Sigmoid colon (tissue), 7 donors: Measurements from ENCODE around the gene GRID1. TPM values are rescaled to one million over a fixed set of nuclear protein-coding genes. Genes with fewer than 3 reads are reported as not detected.
A peak's percentile ranks its signal among the peaks of the same experiment; 100 is the strongest.

Source experiments
- DNase-seq: peaks from one replicate; pipeline ENCODE4 v3.0.0-alpha.2; 2019
- H3K27ac ChIP-seq, 4 donors: fragments of 200-600 bp; sonication (generic); one replicate each; pipeline ENCODE4 v1.5.1; 2016 to 2019; ENCODE audit warnings: mild to moderate bottlenecking in 1 of 4
- H3K27me3 ChIP-seq, 3 donors: fragments of 200-600 bp; sonication (generic); one replicate each; pipeline ENCODE4 v1.5.1; 2019; ENCODE audit warnings: mild to moderate bottlenecking in 1 of 3
- H3K36me3 ChIP-seq, 4 donors: fragments of 200-600 bp; sonication (generic); one replicate each; pipeline ENCODE4 v1.5.1; 2016 to 2019
- H3K4me1 ChIP-seq, 4 donors: fragments of 200-600 bp; sonication (generic); one replicate each; pipeline ENCODE4 v1.5.1; 2017 to 2019
- H3K4me3 ChIP-seq, 4 donors: fragments of 200-600 bp; sonication (generic); one replicate each; pipeline ENCODE4 v1.5.1; 2017 to 2019; ENCODE audit warnings: mild to moderate bottlenecking in 2 of 4, moderate library complexity in 1 of 4
- H3K9me3 ChIP-seq, 4 donors: fragments of 200-600 bp in 3 of 4; sonication (generic) in 3 of 4; one replicate each; pipeline versions ENCODE4 v1.5.1 to v1.6.1; 2013 to 2019
- EP300 ChIP-seq, 4 donors: sonication (generic); formaldehyde crosslinking; IDR thresholded peaks; one replicate each; pipeline ENCODE4 v1.6.1; 2017; ENCODE audit warnings: antibody characterized with exemption in 4 of 4
- POLR2A ChIP-seq, 2 donors: fragments of 450-650 bp; IDR thresholded peaks; one replicate each; pipeline ENCODE4 v1.6.1; 2016; ENCODE audit warnings: antibody characterized with exemption in 2 of 2, mild to moderate bottlenecking in 2 of 2, moderate library complexity in 2 of 2
- POLR2AphosphoS5 ChIP-seq, 4 donors: sonication (generic); formaldehyde crosslinking; IDR thresholded peaks; one replicate each; pipeline ENCODE4 v1.6.1; 2017; ENCODE audit warnings: antibody characterized with exemption in 4 of 4
- WGBS, 2 donors: extraction: QIAGEN DNeasy Blood & Tissue Kit; methylation state at CpG; one replicate each; pipeline ENCODE4 v1.1.7; 2013; 5-methylcytosine and 5-hydroxymethylcytosine counted together
- intact Hi-C: fragments of 100-400 bp; cut with DNase I; formaldehyde crosslinking; loops from one replicate; pipeline ENCODE4 v1.15.1; 2023
- polyA plus RNA-seq, 3 donors: library from polyadenylated mRNA; stranded (reverse); fragments of 200-250 nt; gene quantifications; one replicate each; pipeline ENCODE4 v1.2.3, GENCODE V29; 2013
- total RNA-seq, 4 donors: library from RNA; depleted of rRNA; stranded (reverse); fragments of >200 nt; gene quantifications; one replicate each; pipeline ENCODE4 v1.1.0, GENCODE V29; 2016
- TF ChIP-seq, protein P1 (sequence below), 4 experiments: fragments of 450-650 bp in 3 of 4; fragments of 200-600 bp in 1 of 4; IDR thresholded peaks; one replicate each; pipeline ENCODE4 v1.5.1; 2016 to 2019; ENCODE audit warnings: antibody characterized with exemption in 4 of 4, mild to moderate bottlenecking in 3 of 4, moderate library complexity in 2 of 4
- donor health status: healthy with polysubstance abuse.
- donor health status: Bipolar disorder and iron deficiency.
- donor health status: healthy.

Gene GRID1
- total and polyA plus RNA-seq, 7 donors, result 0.66 to 4.7 (median 1.1) TPM; not detected in 2

DNA sequence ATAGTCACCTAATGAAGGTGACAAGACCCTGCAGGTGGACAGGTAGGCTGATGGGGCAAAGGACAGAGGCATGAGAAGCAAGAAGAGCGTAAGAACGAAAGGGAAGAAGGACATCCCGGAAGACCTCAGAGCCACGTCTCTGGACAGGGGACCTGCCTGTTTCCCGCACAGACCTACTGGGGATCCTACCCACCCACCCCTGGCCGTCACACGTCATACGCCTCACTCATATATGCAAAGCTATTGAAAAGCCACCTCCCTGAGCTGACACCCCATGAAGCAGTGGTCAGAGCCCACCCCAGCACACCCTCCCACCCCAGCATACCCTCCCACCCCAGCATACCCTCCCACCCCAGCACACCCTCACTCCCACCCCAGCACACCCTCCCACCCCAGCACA, 140.6 kb downstream of the GRID1 start:
- Histone ChIP-seq H3K27ac (peak overlapping the region in 1 of 4 donors; percentile 65), H3K4me1 (peaks cover 0 to 27% (median 11%) of the 10 kb centered on the region in 4 donors), H3K27me3 (no peaks in the 10 kb centered on the region), H3K9me3 (no peaks in the 10 kb centered on the region), H3K4me3 (no peak overlapping the region), H3K36me3 (no peaks in the 10 kb centered on the region)
- TF ChIP-seq, protein P1, sequence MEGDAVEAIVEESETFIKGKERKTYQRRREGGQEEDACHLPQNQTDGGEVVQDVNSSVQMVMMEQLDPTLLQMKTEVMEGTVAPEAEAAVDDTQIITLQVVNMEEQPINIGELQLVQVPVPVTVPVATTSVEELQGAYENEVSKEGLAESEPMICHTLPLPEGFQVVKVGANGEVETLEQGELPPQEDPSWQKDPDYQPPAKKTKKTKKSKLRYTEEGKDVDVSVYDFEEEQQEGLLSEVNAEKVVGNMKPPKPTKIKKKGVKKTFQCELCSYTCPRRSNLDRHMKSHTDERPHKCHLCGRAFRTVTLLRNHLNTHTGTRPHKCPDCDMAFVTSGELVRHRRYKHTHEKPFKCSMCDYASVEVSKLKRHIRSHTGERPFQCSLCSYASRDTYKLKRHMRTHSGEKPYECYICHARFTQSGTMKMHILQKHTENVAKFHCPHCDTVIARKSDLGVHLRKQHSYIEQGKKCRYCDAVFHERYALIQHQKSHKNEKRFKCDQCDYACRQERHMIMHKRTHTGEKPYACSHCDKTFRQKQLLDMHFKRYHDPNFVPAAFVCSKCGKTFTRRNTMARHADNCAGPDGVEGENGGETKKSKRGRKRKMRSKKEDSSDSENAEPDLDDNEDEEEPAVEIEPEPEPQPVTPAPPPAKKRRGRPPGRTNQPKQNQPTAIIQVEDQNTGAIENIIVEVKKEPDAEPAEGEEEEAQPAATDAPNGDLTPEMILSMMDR (IDR thresholded peaks at IDR 0.05), result no peak
- TF ChIP-seq POLR2A (IDR thresholded peaks at IDR 0.05) (no peak), POLR2AphosphoS5 (IDR thresholded peaks at IDR 0.05) (no peak), EP300 (IDR thresholded peaks at IDR 0.05) (no peak)
- intact Hi-C loops, result no loop called here
- no peak for DNase-seq
- WGBS, 2 donors, result 90 to 91% methylated on average over 8 of the region's 8 CpGs

GRCh38 chr10:86225103-86225782, 141.4 kb downstream of the GRID1 start:
- DNase-seq, result no peak
- no peak for TF ChIP-seq POLR2A (IDR thresholded peaks at IDR 0.05)
- TF ChIP-seq POLR2AphosphoS5 (IDR thresholded peaks at IDR 0.05), result no peak
- no peaks in the 10 kb centered on the region for H3K27me3 ChIP-seq
- H3K4me3 ChIP-seq, result no peak overlapping the region
- no peaks in the 10 kb centered on the region for H3K9me3 ChIP-seq
- WGBS, 2 donors, result 58 to 60% methylated on average over 10 of the region's 10 CpGs
- H3K27ac ChIP-seq, result peak overlapping the region in 1 of 4 donors; percentile 65
- no peaks in the 10 kb centered on the region for H3K36me3 ChIP-seq
- intact Hi-C loops, result no loop called here
- H3K4me1 ChIP-seq, result peaks cover 0 to 27% (median 11%) of the 10 kb centered on the region in 4 donors

GRCh38 chr10:86224354-86225102, 142.1 kb downstream of the GRID1 start:
- no peak for TF ChIP-seq EP300 (IDR thresholded peaks at IDR 0.05)
- no peak for TF ChIP-seq POLR2AphosphoS5 (IDR thresholded peaks at IDR 0.05)
- TF ChIP-seq POLR2A (IDR thresholded peaks at IDR 0.05), result no peak
- TF ChIP-seq, protein P1 (IDR thresholded peaks at IDR 0.05), result no peak
- Histone ChIP-seq H3K27ac (peak overlapping the region in 1 of 4 donors; percentile 65), H3K9me3 (no peaks in the 10 kb centered on the region), H3K27me3 (no peaks in the 10 kb centered on the region), H3K4me1 (peaks cover 0 to 27% (median 11%) of the 10 kb centered on the region in 4 donors), H3K4me3 (no peak overlapping the region), H3K36me3 (no peaks in the 10 kb centered on the region)
- intact Hi-C loops, result no loop called here
- no peak for DNase-seq
- 64 to 69% methylated on average over 8 of the region's 8 CpGs for WGBS, 2 donors

DNA sequence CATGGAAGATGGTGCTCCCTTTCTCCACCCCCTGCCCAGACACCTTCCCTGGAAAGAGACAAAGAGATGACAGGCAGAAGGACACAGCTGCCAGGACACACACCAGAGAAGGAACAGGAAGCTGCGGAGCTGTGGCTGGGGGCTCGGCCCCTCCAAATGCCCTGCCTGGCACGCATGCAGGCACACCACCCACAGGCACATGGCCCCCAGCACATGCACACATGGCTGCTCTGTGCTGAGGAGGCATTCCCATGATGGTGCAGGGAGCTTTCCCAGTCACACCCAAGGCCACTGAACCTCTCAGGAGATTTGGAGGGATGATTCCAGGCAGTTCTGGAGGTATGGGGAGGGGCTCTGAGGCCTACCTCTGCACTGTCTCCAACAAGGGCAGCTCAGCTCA, 143.3 kb downstream of the GRID1 start:
- Histone ChIP-seq H3K27me3 (no peaks in the 10 kb centered on the region), H3K27ac (no peak overlapping the region), H3K4me3 (no peak overlapping the region), H3K36me3 (no peaks in the 10 kb centered on the region), H3K4me1 (peaks cover 0 to 27% (median 11%) of the 10 kb centered on the region in 4 donors), H3K9me3 (no peaks in the 10 kb centered on the region)
- TF ChIP-seq EP300 (IDR thresholded peaks at IDR 0.05) (no peak), POLR2AphosphoS5 (IDR thresholded peaks at IDR 0.05) (no peak), POLR2A (IDR thresholded peaks at IDR 0.05) (no peak)
- TF ChIP-seq, protein P1 (IDR thresholded peaks at IDR 0.05), result no peak
- DNase-seq, result no peak
- intact Hi-C loops, result no loop called here
- 63 to 73% methylated on average over 3 of the region's 3 CpGs for WGBS, 2 donors

DNA sequence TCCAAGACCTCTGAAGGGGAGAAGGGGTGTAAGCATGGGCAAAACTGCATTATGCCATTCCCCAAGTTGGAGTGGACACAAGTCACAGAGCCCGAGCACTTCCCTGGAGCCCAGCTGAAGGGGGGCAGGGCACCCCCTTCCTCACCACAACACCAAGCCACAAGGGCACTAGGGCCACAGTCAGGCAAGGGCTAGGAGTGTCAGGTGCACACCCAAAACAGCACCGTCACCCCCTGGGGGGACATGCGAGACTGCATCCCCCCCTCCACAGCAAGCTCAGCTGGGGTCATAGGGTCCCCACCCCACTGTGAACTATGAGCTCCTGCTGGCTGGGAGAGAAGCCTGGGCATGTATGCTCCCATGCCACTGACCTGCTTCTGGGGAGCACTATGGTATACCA, 143.9 kb downstream of the GRID1 start:
- Histone ChIP-seq H3K27ac (no peak overlapping the region), H3K9me3 (no peaks in the 10 kb centered on the region), H3K27me3 (no peaks in the 10 kb centered on the region), H3K4me3 (no peak overlapping the region), H3K36me3 (no peaks in the 10 kb centered on the region), H3K4me1 (peaks cover 0 to 27% (median 11%) of the 10 kb centered on the region in 4 donors)
- intact Hi-C loops, result no loop called here
- no peak for DNase-seq
- WGBS, 2 donors, result 65 to 75% methylated on average over 3 of the region's 3 CpGs
- TF ChIP-seq POLR2A (IDR thresholded peaks at IDR 0.05), result no peak
- no peak for TF ChIP-seq EP300 (IDR thresholded peaks at IDR 0.05)
- TF ChIP-seq, protein P1 (IDR thresholded peaks at IDR 0.05), result no peak
- no peak for TF ChIP-seq POLR2AphosphoS5 (IDR thresholded peaks at IDR 0.05)
